Upper lobe of left lung (tissue), 6 donors: ENCODE data around the gene ATP2B1. TPM values are rescaled to one million over a fixed set of nuclear protein-coding genes. Genes with fewer than 3 reads are reported as not detected.

Experiments
- ATAC-seq, 2 donors: fragments of 200-7000 bp; cut with Tn5 transposase; one replicate each; pipeline ENCODE4 v1.9.1; 2022; ENCODE audit warnings: mild to moderate bottlenecking in 2 of 2, moderate library complexity in 2 of 2; ENCODE audit not compliant: low FRiP score in 2 of 2
- DNase-seq, 2 donors: peaks; one replicate each; pipeline ENCODE4 v3.0.0-alpha.2; 2019 to 2020
- H3K27ac ChIP-seq, 4 donors: fragments of 200-600 bp; sonication (generic); one replicate each; pipeline ENCODE4 v1.5.1; 2016 to 2019
- H3K27me3 ChIP-seq, 4 donors: fragments of 200-600 bp; sonication (generic); one replicate each; pipeline ENCODE4 v1.5.1; 2017 to 2019
- H3K36me3 ChIP-seq, 4 donors: fragments of 200-600 bp; sonication (generic); one replicate each; pipeline ENCODE4 v1.5.1; 2016 to 2019
- H3K4me1 ChIP-seq, 4 donors: fragments of 200-600 bp; sonication (generic); one replicate each; pipeline ENCODE4 v1.5.1; 2018 to 2019
- H3K4me3 ChIP-seq, 4 donors: fragments of 200-600 bp; sonication (generic); one replicate each; pipeline ENCODE4 v1.5.1; 2017 to 2019; ENCODE audit warnings: mild to moderate bottlenecking in 2 of 4, moderate library complexity in 1 of 4
- H3K9me3 ChIP-seq, 4 donors: fragments of 200-600 bp; sonication (generic); one replicate each; pipeline ENCODE4 v1.5.1; 2018 to 2019
- EP300 ChIP-seq, 4 donors: sonication (generic); formaldehyde crosslinking; IDR thresholded peaks; one replicate each; pipeline ENCODE4 v1.5.1; 2017; ENCODE audit warnings: antibody characterized with exemption in 4 of 4, control low read depth in 2 of 4
- POLR2A ChIP-seq, 4 donors: fragments of 450-650 bp; IDR thresholded peaks; one replicate each; pipeline ENCODE4 v1.5.1; 2016 to 2017; ENCODE audit warnings: antibody characterized with exemption in 4 of 4, mild to moderate bottlenecking in 2 of 4
- POLR2AphosphoS5 ChIP-seq, 2 donors: sonication (generic); formaldehyde crosslinking; IDR thresholded peaks; one replicate each; pipeline ENCODE4 v1.5.1; 2017; ENCODE audit warnings: antibody characterized with exemption in 2 of 2
- WGBS, 2 donors: methylation state at CpG; one replicate each; pipeline ENCODE4 v1.1.5; 2017 to 2018; 5-methylcytosine and 5-hydroxymethylcytosine counted together
- total RNA-seq, 6 donors: library from RNA; depleted of rRNA in 4 of 6; stranded (reverse); fragments of >200 nt in 4 of 6; gene quantifications; one replicate each; pipeline versions ENCODE4 v1.1.0 to v1.2.1, GENCODE V29; 2016 to 2021
- TF ChIP-seq, protein P1 (sequence below), 6 experiments: fragments of 450-650 bp in 4 of 6; fragments of 200-600 bp in 2 of 6; sonication (generic) in 2 of 6; IDR thresholded peaks; one replicate each; pipeline ENCODE4 v1.5.1; 2016 to 2019; ENCODE audit warnings: antibody characterized with exemption in 6 of 6
- donor health status: DM: no; HTN: no; CAD: no; lungs with moderate emphysema.
- donor health status: DM: no; HTN: yes; CAD: no; lungs with severe emphysema.

The ATP2B1 gene
- total RNA-seq, 6 donors from 2014 or later, result 15.2 to 50.0 (median 36.3) TPM

DNA sequence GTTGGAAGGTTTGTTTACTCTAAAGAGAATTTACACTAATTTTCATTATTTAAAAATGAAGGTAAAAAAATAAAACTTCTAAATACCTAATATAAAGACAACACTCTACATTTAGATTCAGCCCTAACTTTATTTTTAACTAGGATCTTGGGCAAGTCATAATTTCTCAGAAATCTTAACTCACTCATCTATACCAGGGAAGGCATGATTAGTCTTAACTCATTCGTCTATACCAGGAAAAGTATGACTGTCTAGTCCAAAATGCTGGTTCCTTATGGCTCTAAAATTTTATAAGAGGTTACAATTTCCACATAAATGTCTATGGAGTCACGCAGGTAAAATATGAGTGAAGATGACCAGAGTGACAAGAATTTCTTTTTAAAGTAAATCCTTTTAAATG lies 130.1 kb downstream of the ATP2B1 start:
- ATAC-seq (no peak), DNase-seq (no peak)
- whole genome bisulfite sequencing, 2 donors, result 90 to 92% methylated on average over 2 of the region's 2 CpGs
- H3K27me3 ChIP-seq, result peaks cover 0 to 2% (median 0%) of the 10 kb centered on the region in 4 donors
- TF ChIP-seq POLR2A (IDR thresholded peaks at IDR 0.05) (no peak), EP300 (IDR thresholded peaks at IDR 0.05) (no peak), POLR2AphosphoS5 (IDR thresholded peaks at IDR 0.05) (no peak)
- TF ChIP-seq, protein P1, sequence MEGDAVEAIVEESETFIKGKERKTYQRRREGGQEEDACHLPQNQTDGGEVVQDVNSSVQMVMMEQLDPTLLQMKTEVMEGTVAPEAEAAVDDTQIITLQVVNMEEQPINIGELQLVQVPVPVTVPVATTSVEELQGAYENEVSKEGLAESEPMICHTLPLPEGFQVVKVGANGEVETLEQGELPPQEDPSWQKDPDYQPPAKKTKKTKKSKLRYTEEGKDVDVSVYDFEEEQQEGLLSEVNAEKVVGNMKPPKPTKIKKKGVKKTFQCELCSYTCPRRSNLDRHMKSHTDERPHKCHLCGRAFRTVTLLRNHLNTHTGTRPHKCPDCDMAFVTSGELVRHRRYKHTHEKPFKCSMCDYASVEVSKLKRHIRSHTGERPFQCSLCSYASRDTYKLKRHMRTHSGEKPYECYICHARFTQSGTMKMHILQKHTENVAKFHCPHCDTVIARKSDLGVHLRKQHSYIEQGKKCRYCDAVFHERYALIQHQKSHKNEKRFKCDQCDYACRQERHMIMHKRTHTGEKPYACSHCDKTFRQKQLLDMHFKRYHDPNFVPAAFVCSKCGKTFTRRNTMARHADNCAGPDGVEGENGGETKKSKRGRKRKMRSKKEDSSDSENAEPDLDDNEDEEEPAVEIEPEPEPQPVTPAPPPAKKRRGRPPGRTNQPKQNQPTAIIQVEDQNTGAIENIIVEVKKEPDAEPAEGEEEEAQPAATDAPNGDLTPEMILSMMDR (IDR thresholded peaks at IDR 0.05), result no peak
- H3K36me3 ChIP-seq, result no peaks in the 10 kb centered on the region
- no peaks in the 10 kb centered on the region for H3K9me3 ChIP-seq
- no peak overlapping the region for H3K4me3 ChIP-seq
- no peaks in the 10 kb centered on the region for H3K4me1 ChIP-seq
- no peak overlapping the region for H3K27ac ChIP-seq

DNA sequence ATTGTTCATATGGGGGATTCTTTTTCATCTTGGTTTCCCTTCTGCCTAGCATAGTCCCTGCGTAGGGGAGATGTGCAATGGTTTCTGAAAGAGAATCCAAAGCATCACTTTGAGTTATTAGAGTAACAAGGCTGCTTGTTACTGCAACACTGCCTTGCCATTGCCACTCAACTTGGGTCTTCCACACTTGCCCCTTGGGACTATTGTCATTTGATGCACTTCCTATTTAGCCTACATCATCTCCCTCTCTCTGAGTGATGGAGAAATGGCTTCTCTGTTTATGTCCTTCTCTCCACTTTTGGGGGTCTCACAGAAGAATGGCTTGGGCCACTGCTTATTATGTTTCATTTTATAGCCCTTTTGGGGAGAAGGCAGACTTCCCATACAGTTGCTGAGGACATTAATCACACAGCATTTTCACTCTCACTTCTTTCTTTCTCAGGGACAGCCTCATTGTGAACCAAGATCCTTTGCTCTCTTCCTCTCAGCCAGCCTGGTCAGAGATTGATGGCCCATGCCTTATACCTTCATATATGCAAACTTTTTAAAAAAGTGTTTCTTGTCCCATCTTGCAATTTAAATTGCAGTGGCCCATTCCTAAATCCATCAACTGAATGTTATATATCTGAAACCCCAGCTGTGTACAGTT lies 131.9 kb downstream of the ATP2B1 start:
- H3K27me3 ChIP-seq, result peaks cover 0 to 2% (median 0%) of the 10 kb centered on the region in 4 donors
- no peak overlapping the region for H3K27ac ChIP-seq
- H3K9me3 ChIP-seq, result no peaks in the 10 kb centered on the region
- no peak overlapping the region for H3K4me3 ChIP-seq
- H3K4me1 ChIP-seq, result no peaks in the 10 kb centered on the region
- ATAC-seq (no peak), DNase-seq (no peak)
- WGBS, 2 donors, result 100% methylated on average over 1 of the region's 1 CpG
- H3K36me3 ChIP-seq, result no peaks in the 10 kb centered on the region
- TF ChIP-seq POLR2AphosphoS5 (IDR thresholded peaks at IDR 0.05), result no peak
- TF ChIP-seq, protein P1 (IDR thresholded peaks at IDR 0.05), result no peak

DNA sequence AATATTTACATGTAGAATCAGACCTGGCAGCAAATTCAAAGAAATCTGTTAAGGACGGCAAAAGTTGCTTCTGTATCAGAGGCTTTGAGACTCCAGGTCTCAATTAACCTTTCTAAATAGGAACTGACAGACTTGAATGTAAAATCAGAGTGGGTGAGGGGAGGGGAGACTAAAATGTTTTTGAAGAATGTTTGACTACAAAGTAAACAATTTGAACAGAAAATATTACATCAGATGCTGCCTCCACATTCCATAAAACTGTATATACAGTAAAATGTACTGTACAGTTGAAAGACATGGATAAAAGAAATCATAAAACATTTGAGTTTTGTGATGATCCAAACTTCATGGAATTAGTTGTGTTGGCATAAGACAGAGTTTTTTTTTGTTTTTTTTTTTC lies 133.3 kb downstream of the ATP2B1 start:
- 67 to 74% methylated on average over 1 of the region's 1 CpG for WGBS, 2 donors
- no peaks in the 10 kb centered on the region for H3K27me3 ChIP-seq
- no peak overlapping the region for H3K4me3 ChIP-seq
- DNase-seq (no peak), ATAC-seq (no peak)
- TF ChIP-seq EP300 (IDR thresholded peaks at IDR 0.05), result no peak
- TF ChIP-seq, protein P1 (IDR thresholded peaks at IDR 0.05), result no peak
- no peak for TF ChIP-seq POLR2AphosphoS5 (IDR thresholded peaks at IDR 0.05)
- TF ChIP-seq POLR2A (IDR thresholded peaks at IDR 0.05), result no peak
- H3K36me3 ChIP-seq, result no peaks in the 10 kb centered on the region
- no peaks in the 10 kb centered on the region for H3K4me1 ChIP-seq
- H3K9me3 ChIP-seq, result no peaks in the 10 kb centered on the region
- H3K27ac ChIP-seq, result no peak overlapping the region

DNA sequence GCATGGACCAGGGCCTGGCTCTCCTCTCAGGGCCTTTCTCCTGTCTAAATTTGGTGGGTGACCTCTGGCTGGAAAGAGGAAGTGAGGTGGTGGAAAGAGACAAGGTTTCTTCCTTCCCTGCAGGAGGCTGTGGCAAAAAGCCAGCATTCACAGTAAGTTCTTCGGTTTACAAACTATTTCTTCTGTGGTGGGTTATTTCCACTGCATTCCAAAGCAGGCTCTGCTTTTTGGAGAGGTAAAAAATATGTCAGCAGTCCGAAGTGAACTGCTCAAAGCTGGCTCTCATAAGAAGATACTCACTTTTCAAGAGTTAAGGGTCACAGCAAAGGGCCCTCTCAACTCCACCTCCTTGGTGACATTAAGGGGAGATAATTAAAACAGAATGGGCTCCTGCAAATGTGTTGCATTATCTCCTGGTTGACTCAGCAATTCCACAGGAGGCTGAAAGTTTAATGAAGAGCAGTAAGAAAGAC lies 133.9 kb downstream of the ATP2B1 start:
- H3K27me3 ChIP-seq, result no peaks in the 10 kb centered on the region
- ATAC-seq (no peak), DNase-seq (no peak)
- no peaks in the 10 kb centered on the region for H3K36me3 ChIP-seq
- TF ChIP-seq POLR2A (IDR thresholded peaks at IDR 0.05) (no peak), EP300 (IDR thresholded peaks at IDR 0.05) (no peak), POLR2AphosphoS5 (IDR thresholded peaks at IDR 0.05) (no peak)
- TF ChIP-seq, protein P1 (IDR thresholded peaks at IDR 0.05), result no peak
- no peaks in the 10 kb centered on the region for H3K9me3 ChIP-seq
- H3K4me1 ChIP-seq, result no peaks in the 10 kb centered on the region
- WGBS, 2 donors, result 19 to 26% methylated on average over 2 of the region's 2 CpGs
- no peak overlapping the region for H3K4me3 ChIP-seq
- H3K27ac ChIP-seq, result no peak overlapping the region
